ENCODE results near the gene UBE2QL1. TPM values are rescaled to one million over a fixed set of nuclear protein-coding genes. Genes with fewer than 3 reads are reported as not detected.

The UBE2QL1 gene
- total and polyA plus RNA-seq, 2 of the 8 experiments (the other 6 are each of a cell fraction or from before 2014, with no cell fraction given), result 0.43 to 0.65 TPM

DNA sequence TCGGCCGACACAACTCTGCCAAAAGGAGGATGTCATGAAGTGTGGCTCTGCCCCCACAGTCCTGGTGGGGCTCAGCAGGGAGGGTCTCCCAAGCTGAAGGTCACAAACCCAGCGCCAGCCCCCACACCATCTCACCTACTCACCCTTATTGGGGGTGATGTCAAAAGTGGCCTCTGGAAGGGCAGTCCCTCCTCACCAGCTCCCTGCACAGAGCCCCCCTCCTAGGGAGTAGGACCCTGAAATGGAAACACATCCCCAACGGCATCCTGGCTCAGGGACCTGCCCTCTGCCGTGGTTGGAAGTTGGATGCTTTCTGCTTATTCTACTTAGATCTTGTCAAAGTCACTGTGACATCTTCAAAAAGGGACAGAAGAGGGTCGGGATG lies 94.7 kb downstream of the UBE2QL1 start:
- H3K56ac ChIP-seq (replicated peaks; ENCODE audit: insufficient read length, low read depth, low read length), result no peak overlapping the region
- H4K20me1 ChIP-seq (replicated peaks in 1 of 2; ENCODE audit: control insufficient read depth in 1 of 2, insufficient read depth in 2 of 2, low read length in 2 of 2), result peaks cover 0 to 4% of the 10 kb centered on the region in 2 experiments
- H3K4ac ChIP-seq (replicated peaks; ENCODE audit: insufficient read length, low read depth, low read length), result no peak overlapping the region
- no peak overlapping the region for H3K4me2 ChIP-seq (ENCODE audit: insufficient read depth in 1 of 2, low read depth in 2 of 2, low read length in 2 of 2)
- DNase-seq (ENCODE audit: low read depth in 1 of 2, low spot score in 2 of 2), result no peak
- no peak overlapping the region for H3K9ac ChIP-seq (replicated peaks in 1 of 4; ENCODE audit: extremely low read depth in 1 of 4, low read depth in 3 of 4, low read length in 3 of 4)
- no peak for FAIRE-seq
- no peaks in the 10 kb centered on the region for H3K36me3 ChIP-seq (ENCODE audit: control insufficient read depth in 2 of 4, insufficient read depth in 4 of 4, low read length in 3 of 4)
- H3K23ac ChIP-seq (ENCODE audit: insufficient read length), result no peak overlapping the region
- no peak overlapping the region for H2BK12ac ChIP-seq (ENCODE audit: low read depth, low read length)
- H3K4me3 ChIP-seq (ENCODE audit: extremely low read depth in 1 of 4, insufficient read depth in 2 of 4, low read depth in 3 of 4, low read length in 4 of 4), result no peak overlapping the region
- no peak overlapping the region for H4K5ac ChIP-seq (ENCODE audit: insufficient read length, low read depth, low read length)
- no peaks in the 10 kb centered on the region for H3K4me1 ChIP-seq (replicated peaks in 1 of 4; ENCODE audit: control insufficient read depth in 3 of 4, insufficient read depth in 4 of 4, low read length in 3 of 4)
- H4K8ac ChIP-seq (ENCODE audit: extremely low read depth, insufficient read depth, low read length), result no peak overlapping the region
- H3K18ac ChIP-seq (ENCODE audit: extremely low read depth, low read length), result no peak overlapping the region
- POLR2A ChIA-PET (ENCODE audit: partially characterized antibody), result no interaction called here
- no peaks in the 10 kb centered on the region for H3K27me3 ChIP-seq (replicated peaks in 1 of 4; ENCODE audit: control insufficient read depth in 3 of 4, extremely low read depth in 1 of 4, insufficient read depth in 3 of 4, low read length in 3 of 4)
- no peak overlapping the region for H2BK120ac ChIP-seq (replicated peaks; ENCODE audit: low read depth, low read length)
- H2BK20ac ChIP-seq (ENCODE audit: low read length), result no peak overlapping the region
- H3K14ac ChIP-seq (ENCODE audit: insufficient read length), result no peak overlapping the region
- no peak overlapping the region for H2AFZ ChIP-seq (ENCODE audit: low read length)
- no peak overlapping the region for H2BK15ac ChIP-seq (ENCODE audit: low read length)
- WGBS, 2 experiments (ENCODE audit: extremely low coverage in 1 of 2, insufficient coverage in 1 of 2, insufficient read length in 1 of 2, insufficient replicate concordance in 2 of 2, low coverage in 1 of 2, low lambda C conversion rate in 2 of 2, missing lambda C conversion rate in 1 of 2), result 90% methylated on average over 5 of the region's 6 CpGs; no CpG with 5 or more reads in 1 of the 2 experiments
- H3K23me2 ChIP-seq (ENCODE audit: low read depth, low read length), result peaks cover 6% of the 10 kb centered on the region; the same call in 1 of the 2 replicates
- no peak overlapping the region for H4K91ac ChIP-seq (replicated peaks; ENCODE audit: insufficient read length, low read length)
- CTCF ChIA-PET (ENCODE audit: partially characterized antibody), result interaction anchor here (0.6 kb wide), 1 partner anchor 202 kb away, joined by 3 read pairs; no protein-coding TSS in a partner anchor
- H3K79me1 ChIP-seq (ENCODE audit: low read depth, low read length), result no peaks in the 10 kb centered on the region
- H2BK5ac ChIP-seq (ENCODE audit: low read depth, low read length), result no peak overlapping the region
- no peaks in the 10 kb centered on the region for H3K79me2 ChIP-seq (ENCODE audit: control insufficient read depth in 1 of 2, insufficient read depth in 2 of 2, low read length in 2 of 2)
- H3K27ac ChIP-seq (ENCODE audit: low read depth, low read length), result no peak overlapping the region
- no peak overlapping the region for H2AK5ac ChIP-seq (ENCODE audit: low read depth, low read length)
- H3K9me3 ChIP-seq (ENCODE audit: insufficient read depth in 2 of 2, low read depth in 1 of 2, low read length in 1 of 2), result no peaks in the 10 kb centered on the region
- no peak for TF ChIP-seq NRF1 (IDR thresholded peaks at IDR 0.05; ENCODE audit: low read depth, low read length)
- no peak for TF ChIP-seq TEAD4 (IDR thresholded peaks at IDR 0.05; ENCODE audit: low read depth, low read length)
- no peak for TF ChIP-seq KDM5A (IDR thresholded peaks at IDR 0.05; ENCODE audit: low read length)
- TF ChIP-seq TCF12 (IDR thresholded peaks at IDR 0.05; ENCODE audit: low read depth, low read length), result no peak
- TF ChIP-seq RBBP5 (IDR thresholded peaks at IDR 0.05; ENCODE audit: borderline replicate concordance, low read depth, low read length), result no peak
- TF ChIP-seq TAF7 (optimal IDR thresholded peaks at IDR 0.05; ENCODE audit: borderline replicate concordance, low read depth, low read length), result no peak
- TF ChIP-seq TBP (IDR thresholded peaks at IDR 0.05; ENCODE audit: low read depth, low read length), result no peak
- TF ChIP-seq, protein P1, sequence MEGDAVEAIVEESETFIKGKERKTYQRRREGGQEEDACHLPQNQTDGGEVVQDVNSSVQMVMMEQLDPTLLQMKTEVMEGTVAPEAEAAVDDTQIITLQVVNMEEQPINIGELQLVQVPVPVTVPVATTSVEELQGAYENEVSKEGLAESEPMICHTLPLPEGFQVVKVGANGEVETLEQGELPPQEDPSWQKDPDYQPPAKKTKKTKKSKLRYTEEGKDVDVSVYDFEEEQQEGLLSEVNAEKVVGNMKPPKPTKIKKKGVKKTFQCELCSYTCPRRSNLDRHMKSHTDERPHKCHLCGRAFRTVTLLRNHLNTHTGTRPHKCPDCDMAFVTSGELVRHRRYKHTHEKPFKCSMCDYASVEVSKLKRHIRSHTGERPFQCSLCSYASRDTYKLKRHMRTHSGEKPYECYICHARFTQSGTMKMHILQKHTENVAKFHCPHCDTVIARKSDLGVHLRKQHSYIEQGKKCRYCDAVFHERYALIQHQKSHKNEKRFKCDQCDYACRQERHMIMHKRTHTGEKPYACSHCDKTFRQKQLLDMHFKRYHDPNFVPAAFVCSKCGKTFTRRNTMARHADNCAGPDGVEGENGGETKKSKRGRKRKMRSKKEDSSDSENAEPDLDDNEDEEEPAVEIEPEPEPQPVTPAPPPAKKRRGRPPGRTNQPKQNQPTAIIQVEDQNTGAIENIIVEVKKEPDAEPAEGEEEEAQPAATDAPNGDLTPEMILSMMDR (IDR thresholded peaks at IDR 0.05; ENCODE audit: control extremely low read depth in 1 of 3, insufficient read depth in 1 of 3, low read depth in 1 of 3, low read length in 3 of 3), result no peak
- TF ChIP-seq CBX5 (IDR thresholded peaks at IDR 0.05; ENCODE audit: low read depth, low read length), result no peak
- TF ChIP-seq GABPA (IDR thresholded peaks at IDR 0.05; ENCODE audit: borderline replicate concordance, insufficient read depth, low read length), result no peak
- TF ChIP-seq POLR2AphosphoS5 (IDR thresholded peaks at IDR 0.05; ENCODE audit: low read depth, low read length), result no peak
- no peak for TF ChIP-seq MAFK (IDR thresholded peaks at IDR 0.05; ENCODE audit: low read depth, low read length)

Data from H1 (cell line).